HCT116 (cell line): ENCODE data around the gene EIPR1.

ENCODE experiments used
- CTCF ChIP-seq, 3 experiments: fragments of 200-600 bp in 1 of 3; sonication (generic) in 1 of 3; IDR thresholded peaks in 2 of 3; conservative IDR thresholded peaks in 1 of 3; 2 replicates each; pipeline ENCODE4 v1.5.1; 2012 to 2017; ENCODE audit warnings: low read depth in 2 of 3, low read length in 2 of 3, antibody characterized with exemption in 1 of 3, borderline replicate concordance in 1 of 3, control low read depth in 1 of 3, mild to moderate bottlenecking in 1 of 3, mixed read lengths in 1 of 3, mixed run types in 1 of 3, moderate library complexity in 1 of 3; ENCODE audit not compliant: insufficient read depth in 1 of 3
- EZH2 ChIP-seq: fragments of 200-600 bp; sonication (generic); IDR thresholded peaks from 2 replicates; pipeline ENCODE4 v1.6.1; 2017; ENCODE audit warnings: antibody characterized with exemption, mixed run types
- RAD21 ChIP-seq: IDR thresholded peaks from 2 replicates; pipeline ENCODE4 v1.6.1; 2012; ENCODE audit warnings: low read depth, mild to moderate bottlenecking
- SRF ChIP-seq: IDR thresholded peaks from 2 replicates; pipeline ENCODE4 v1.6.1; 2012; ENCODE audit warnings: low read depth

- TF ChIP-seq EZH2 (no peak), RAD21 (no peak), CTCF (IDR thresholded peaks at IDR 0.05 in 2 of 3, conservative IDR thresholded peaks at IDR 0.05 in 1 of 3; ENCODE audit: borderline replicate concordance in 1 of 3, insufficient read depth in 1 of 3, low read depth in 2 of 3, low read length in 2 of 3) (no peak), SRF (no peak)
These were observed 12.4 kb upstream of the EIPR1 start for GRCh38 chr2:3390041-3390440.
